Stromal cell of bone marrow (primary cell): Measurements from ENCODE around the gene ELOVL1.

Experiments used
- DNase-seq: peaks from one replicate; pipeline ENCODE4 v3.0.0-alpha.2; 2012; ENCODE audit warnings: low read depth

Gene ELOVL1

DNA sequence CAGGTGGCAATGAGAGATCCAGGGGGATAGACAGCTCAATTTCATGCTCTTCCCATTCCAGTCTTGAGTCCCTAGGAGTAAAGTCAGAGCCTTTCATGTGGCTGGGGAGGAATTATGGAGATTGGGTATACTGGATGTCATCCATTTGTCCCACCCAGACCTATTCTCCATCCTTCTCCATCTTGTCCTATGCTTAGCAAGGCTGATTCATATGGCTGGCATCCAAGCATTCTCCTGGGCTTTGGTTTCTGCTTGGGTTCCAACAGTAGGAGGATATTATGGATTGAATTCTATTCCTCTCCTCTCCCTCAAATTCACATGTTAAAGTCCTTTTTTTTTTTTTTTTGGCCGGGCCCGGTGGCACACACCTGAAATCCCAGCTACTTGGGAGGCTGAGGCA, 12.9 kb downstream of the ELOVL1 start:
- DNase-seq: no peak

DNA sequence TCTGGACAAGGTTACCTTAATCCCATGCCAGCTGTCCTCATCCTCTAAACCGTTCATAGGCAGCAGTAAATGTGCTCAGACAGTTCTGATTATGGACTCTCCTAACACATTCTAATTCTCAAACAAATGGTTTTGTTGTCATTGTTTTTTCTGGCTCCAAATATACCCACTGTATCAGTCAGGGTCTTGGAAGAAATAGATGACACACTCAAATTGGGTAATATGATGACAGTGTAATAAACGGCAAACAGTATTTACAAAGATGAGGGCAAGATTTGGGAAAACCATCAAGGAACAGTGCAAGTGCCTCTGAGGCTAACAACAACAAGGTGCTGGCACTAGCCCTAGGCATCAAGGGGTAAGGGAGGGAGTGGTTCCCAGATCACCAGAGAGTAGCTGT, 13.3 kb downstream of the ELOVL1 start:
- DNase-seq: no peak

DNA sequence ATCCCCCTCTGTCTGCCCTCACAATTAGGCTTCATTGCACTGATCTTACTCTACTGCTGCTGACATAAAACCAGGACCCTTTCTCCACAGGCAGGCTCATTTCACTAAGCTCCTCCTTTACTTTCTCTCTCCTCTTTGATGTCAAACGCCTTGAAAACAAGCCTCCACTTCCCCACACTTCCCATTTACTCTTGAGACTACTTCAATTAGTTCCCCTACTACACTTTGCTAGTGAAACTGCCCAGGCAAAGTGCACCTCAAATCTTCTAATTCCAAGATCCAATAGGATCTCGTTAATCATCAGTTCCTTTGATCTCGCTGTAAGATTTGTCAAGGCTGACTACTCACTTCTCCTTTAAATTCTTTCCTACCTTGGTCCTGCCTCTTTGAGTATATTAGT, 14.9 kb downstream of the ELOVL1 start:
- DNase-seq: no peak

DNA sequence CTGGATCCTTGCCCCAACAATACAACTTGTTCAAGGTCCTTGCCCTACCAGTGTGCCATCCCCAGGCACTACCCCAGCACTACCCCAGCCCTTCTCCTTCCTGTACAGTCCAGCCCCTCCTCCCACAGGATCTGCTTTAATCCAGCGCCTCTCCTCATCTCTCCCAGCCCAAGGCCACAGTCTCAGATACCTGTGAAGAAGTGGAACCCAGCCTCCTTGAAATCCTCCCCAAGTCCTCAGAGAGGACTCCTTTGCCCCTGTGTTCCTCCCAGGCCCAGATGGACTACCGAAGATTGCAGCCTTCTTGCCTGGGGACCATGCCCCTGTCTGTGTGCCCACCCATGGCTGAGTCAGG, 15.5 kb downstream of the ELOVL1 start:
- DNase-seq: no peak

DNA sequence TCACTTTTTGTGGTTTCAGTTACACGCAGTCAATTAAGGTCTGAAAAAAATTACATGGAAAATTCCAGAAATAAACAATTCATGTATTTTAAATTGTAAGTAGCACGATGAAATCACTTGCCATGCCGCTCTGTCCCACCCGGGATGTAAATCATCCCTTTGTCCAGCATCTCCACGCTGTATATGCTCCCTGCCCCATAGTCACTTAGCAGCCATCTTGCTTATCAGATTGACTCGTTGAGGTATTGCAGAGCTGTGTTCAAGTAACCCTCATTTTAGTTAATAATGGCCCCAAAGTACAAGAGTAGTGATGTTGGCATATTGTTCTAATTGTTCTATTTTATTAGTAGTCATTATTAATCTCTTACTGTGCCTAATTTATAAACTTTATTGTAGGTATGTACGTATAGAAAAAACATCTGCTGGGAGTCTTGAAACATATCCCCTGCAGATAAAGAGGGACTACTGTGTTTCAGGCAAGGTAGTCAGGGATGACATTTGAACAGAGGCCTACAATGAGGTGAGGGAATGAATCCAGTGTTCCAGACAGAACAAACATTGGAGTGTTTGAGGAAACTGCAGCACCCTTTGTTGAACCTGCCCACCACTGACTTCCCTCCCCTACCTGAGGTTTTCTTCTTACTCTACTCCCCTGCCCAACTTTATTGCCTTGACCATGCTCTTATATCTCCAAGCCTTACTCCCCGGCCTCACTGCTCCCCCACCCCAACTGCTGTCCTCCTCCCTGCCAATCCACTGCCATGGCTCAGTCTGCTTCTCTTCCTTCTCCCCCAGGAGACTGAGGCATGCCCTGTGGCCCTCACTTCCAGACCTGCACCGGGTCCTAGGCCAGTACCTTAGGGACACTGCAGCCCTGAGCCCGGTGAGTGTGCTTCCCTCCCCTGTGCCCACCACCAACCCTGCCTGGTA, 16.1 kb downstream of the ELOVL1 start:
- no peak for DNase-seq

DNA sequence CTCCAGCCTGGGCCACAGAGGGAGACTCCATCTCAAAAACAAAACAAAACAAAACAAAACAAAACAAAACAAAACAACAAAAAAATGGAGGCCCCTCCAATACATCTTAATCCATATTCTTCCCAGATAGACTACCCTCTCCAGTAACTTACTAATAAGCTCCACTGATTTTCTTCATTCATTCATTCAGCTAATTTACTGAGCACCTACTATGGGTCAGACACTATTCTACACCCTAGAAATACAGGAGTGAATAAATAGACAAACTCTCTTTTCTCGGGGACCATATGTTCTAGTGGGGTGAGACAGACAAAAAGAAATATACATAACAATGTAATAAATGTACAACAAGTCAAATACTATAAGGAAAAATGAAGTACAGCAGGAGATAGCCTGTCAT, 16.8 kb downstream of the ELOVL1 start:
- no peak for DNase-seq

DNA sequence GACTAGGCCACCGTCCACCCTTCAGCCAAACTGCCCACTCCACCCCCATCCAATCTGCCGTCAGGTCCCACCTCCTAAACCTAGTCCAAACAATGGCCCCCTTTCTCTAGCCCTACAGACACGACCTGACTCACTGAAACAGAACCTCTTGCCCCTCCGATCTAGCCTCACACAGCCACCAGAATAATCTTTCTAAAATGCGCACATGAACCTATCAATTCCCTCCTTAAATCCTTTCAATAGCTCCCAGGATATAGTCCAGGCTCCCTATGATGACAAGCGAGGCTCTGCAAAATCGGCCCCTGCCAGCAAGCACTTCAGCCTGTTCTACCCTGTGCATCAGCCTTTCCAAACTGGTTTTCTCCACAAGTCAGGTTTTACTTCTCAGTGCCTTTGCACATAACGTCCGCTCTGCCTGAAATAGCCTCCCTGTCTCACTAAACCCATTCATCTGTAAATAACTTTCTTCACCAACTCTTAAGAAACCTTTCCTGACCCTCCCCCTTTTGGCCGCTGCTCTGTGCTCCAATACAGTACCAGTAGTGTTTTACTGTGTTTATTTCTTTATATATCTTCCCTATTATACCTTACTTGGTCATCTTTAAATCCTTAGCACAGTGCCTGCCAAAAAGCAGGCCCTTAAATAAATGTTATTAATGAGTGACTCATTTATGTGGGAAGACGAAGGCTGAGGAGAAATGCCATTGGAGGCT, 18.1 kb downstream of the ELOVL1 start:
- DNase-seq: no peak

DNA sequence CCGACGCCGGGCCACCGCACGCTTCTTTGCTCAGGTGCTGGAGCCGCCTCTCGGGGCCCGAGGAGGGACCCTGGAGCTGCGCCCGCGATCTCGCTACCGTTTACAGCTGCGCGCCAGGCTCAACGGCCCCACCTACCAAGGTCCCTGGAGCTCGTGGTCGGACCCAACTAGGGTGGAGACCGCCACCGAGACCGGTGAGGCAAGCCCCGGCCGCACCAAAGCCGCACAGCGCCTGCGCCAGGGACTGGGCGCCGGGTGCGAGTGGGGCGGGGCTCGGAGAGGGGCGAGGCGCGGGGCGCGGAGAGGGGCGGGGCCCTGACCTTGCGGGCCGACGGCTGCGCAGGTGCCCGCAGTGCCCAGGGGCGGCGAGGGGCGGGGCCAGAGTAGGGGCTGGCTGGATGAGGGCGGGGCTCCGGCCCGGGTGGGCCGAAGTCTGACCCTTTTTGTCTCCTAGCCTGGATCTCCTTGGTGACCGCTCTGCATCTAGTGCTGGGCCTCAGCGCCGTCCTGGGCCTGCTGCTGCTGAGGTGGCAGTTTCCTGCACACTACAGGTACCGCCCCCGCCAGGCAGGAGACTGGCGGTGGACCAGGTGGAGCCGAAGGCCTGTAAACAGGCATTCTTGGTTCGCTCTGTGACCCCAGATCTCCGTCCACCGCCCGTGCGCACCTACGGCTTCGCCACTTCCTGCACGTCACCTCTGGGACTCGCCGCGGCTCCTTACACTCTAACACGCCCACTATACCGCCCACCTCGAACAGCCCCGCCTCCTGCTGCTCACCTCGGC, 18.8 kb downstream of the ELOVL1 start:
- DNase-seq: no peak

DNA sequence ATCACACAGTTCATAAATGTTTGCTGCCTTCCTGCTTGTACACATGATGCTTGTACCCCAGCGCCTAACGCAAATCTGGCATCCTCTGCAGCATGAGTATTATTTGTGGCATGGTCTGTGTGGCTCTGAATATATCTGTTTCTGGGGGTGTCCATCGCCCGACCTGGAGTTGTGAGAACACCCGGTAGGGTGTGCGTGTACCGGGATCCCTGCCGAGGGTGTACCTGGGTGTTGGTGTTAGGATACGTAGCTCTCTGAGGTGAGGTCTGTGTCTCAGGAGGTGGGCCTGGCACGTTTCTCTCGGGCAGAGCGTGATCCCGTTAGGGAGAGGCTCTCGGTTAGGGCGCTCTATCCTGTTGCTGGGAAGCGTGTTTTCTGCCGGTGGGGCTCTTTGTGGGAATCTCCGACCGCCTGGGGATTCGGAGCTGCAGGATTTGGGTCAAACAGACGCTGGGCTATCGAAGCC, 19.4 kb downstream of the ELOVL1 start:
- no peak for DNase-seq

DNA sequence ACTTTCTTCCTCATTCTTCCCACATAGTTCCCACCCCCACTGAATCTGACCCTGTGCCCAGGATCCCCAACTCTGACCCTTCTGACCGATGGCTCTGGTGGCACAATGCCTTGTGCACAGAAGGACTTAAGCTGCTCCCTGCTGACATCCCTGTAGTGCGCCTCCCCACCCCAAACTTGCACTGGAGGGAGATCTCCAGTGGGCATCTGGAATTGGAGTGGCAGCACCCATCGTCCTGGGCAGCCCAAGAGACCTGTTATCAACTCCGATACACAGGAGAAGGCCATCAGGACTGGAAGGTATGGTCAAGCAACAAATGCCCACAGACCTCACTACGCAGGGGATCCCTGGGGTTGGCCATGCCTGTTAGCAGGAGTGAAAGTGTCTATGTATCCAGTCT, 21.2 kb downstream of the ELOVL1 start:
- DNase-seq: no peak

DNA sequence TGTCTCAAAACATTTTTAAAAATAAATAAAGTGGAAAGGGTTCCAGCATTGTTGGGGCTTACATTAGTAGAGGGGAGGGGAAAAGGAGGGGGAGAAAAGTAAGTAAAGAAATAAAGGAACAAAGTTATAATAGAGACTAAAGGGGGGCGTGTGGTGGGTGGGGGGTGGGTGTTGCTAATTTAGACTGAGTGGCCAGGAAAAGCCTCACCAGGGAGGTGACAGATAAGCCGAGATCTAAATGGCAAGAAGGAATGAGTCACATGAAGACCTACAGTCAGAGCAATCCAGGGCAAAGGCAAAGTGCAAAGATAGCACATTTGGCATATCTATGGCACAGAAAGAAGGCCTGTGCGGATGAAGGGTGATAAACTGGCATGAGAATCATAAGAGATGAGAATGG, 22.7 kb downstream of the ELOVL1 start:
- DNase-seq: no peak

DNA sequence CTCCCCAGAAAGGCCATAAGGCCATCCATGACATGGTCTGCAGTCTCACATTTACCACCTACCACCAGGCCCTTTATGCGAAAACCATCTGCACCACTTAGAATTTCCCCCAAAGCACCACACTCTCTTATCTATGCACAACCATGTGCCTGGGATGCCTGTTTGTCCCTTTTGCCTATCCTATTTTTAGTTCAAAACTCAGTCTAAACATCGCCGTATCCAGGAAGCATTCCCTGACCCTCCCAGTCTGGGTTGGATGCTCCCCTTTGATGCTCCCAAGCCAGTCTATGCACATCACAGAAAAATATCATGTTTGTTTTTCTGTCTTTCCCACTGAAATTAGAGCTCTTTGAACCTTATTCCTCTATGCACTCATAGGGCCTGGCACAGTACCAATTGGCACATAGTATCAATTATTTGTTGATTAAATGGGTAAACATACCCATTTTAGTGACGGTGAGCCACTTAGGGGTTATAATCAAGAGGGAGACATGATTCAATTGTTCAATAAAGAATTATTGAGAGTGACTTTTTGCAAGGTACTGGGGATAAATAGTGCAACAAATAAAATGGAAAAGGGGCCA, 23.5 kb downstream of the ELOVL1 start:
- DNase-seq: no peak

DNA sequence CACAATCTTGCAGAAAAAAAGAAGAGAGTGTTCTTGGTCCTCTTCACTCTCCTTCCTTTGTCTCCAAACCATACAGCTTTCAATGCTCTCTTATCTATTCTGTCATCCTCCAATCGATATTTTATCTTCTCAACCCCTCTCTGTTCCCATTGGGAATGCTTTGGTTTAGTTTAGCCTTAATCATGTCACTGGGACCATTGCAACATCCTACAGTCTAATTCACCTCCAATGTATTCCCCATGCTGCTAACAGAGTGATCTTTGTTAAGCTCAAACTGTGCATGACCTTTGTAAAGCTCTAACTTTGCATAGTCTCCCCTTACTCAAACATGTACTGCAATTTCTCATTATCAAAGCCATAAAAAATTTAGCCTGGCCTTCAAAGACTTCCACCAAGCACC, 27.3 kb downstream of the ELOVL1 start:
- no peak for DNase-seq

DNA sequence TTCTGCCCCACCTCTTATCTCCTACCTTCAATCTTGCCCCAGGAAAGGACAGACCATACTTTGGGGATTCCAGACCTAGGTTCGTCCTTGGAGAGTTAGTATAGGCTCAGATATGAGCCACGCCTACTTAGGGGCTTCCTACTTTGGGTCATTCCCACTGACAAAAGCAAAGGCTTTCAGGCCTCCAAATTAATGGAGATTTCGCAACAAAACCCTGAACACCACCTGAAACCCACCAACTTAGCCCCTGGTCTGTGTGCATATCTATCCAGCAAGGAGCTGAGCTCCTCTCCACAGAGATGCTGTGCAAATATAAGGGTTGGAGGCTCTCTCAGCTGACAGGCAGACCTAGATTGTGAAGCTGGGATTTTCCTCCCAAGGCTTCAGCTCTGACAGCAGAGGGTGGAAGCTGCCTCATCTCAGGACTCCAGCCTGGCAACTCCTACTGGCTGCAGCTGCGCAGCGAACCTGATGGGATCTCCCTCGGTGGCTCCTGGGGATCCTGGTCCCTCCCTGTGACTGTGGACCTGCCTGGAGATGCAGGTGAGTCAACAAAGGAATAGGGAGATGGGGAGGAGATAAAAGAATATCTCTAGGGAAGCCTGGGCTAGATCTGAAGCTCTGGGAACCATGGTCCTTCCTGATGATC, 28.1 kb downstream of the ELOVL1 start:
- DNase-seq: no peak

DNA sequence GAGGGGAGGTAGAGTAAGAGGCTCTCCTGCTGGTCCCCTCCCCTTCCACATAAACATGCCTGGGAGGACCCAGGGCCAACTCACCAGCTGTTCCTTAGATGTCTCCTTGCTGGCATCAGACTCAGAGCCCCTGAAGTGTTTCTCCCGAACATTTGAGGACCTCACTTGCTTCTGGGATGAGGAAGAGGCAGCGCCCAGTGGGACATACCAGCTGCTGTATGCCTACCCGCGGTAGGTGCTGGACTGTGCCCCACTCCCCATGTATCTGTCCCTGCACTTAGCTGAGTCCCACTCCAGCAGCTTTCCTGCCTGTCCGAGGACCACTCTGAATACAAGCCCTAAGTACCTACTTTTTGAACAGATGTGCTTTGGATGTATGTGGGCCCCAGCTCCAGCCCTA, 29.8 kb downstream of the ELOVL1 start:
- no peak for DNase-seq

DNA sequence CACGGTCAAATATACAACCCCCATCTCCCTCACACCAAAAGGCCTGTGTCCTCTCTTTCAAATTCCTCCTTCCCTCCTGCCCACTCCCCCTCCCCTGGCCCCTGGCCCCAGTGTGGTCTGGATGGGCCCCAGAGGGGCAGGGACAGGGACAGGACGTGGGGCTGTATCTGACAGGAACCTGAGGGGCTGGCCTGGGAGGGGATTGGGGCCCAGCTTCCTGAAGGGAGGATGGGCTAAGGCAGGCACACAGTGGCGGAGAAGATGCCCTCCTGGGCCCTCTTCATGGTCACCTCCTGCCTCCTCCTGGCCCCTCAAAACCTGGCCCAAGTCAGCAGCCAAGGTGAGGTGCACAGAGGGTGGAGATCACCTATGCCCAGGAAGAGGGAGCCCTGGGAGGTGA, 30.2 kb downstream of the ELOVL1 start, which contains the start of gene MPL:
Gene MPL, plus strand, starts transcription at position 231 of the 400 bp plus-strand sequence. Its CDS starts 31 bp downstream, at position 262.
- no peak for DNase-seq

DNA sequence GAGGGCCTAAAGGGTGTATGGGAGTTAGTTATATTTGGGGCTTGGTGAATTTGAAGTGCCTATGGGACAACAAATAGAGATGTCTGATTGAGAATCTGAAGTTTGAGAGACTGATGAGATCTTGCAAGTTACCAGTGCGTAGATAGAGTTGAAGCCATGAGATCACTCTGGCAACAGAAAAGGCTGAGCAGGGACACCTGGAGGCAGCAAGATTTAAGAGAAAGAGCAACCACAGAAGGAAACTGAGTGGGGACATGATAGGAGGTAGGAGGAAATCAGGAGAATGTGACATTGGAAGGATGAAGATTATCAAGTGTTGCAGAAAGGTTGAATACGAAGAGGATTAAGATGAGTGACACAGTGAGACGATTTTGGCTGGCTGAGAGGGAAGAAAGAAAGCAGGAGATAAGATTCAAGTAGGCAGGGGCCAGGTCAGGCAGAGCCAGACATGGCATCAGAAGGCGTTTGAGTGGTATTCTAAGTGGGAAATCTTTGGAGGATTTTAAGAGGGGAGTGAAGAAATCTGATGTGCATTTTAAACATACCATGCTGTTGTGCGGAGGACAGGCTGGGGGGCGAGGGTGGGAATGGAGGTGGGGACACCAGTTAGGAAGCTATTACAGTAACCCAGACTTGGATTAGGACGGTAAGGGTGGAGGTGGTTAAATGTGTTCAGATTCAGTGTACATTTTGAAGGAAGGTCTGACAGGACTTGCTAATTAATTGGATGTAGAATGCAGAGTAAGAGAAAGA, 33.2 kb downstream of the ELOVL1 start:
- no peak for DNase-seq

DNA sequence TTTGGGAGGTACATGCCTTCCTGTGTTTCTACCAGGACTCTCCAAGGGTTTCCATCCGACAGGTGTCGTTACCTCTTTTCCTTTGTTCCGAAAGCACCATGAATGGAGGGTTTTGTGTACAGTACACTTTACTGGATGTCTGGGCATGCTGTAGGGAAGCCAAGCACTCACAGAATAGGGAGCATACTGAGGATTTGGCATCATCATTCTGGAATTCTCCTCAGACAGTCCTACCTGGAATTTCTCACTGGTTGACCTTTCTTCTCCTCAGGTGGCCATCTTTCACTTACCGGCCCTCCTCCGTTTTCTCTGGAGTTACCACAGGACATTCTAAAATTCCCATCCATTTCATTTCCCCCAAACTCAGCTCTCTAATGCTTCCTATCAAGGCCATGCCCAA, 36.1 kb downstream of the ELOVL1 start:
- DNase-seq: no peak

DNA sequence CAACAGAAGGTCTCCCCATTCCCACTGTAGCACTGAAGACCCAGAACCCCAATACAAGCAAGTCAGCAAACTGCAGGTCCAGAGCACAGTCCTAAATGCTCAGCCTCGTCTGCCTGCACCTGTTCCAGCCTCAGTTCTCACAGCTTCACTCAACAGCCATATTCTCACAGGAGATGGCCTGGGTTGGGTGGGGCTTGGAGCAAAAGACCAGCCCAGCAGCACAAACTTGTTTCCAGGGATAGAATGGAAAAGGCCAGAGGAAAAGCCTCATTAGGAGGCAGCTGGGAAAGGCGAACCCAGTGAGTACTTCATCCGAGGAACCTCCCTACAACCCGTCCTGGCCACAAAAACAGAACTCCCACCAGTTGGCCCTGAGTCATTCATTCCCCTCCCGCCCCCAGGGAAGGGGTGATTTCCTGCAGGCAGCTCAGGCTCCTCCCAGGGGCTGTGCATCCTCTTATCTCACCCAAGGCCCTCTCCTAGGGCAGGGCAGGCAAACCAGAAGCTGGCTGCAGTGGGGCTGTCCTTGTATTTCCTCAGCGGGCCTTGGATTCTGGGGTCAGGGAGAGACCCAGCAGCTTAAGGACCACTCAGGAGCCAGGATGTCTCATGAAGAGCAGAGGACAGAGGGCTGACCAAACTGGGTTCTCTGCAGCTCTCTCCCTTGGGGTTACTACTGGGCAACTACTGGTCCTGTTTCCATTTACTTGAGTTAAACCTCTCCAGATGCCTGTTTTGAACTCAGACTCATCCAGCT, 37.6 kb downstream of the ELOVL1 start:
- DNase-seq: peak; percentile 82
